HepG2 (cell line): ENCODE results near the gene C4orf36. TPM values are rescaled to one million over a fixed set of nuclear protein-coding genes. Genes with fewer than 3 reads are reported as not detected.

Experiments
- HBP1 ChIP-seq: IDR thresholded peaks from 2 replicates; pipeline ENCODE4 v1.6.1; 2016; ENCODE audit warnings: low read depth, control low read depth
- HDAC2 ChIP-seq: sonication (generic); formaldehyde crosslinking; IDR thresholded peaks from 2 replicates; pipeline ENCODE4 v1.4.0; 2020; ENCODE audit warnings: missing genetic modification reagents
- HNRNPLL ChIP-seq: fragments of 200-400 bp; formaldehyde crosslinking; IDR thresholded peaks from 2 replicates; pipeline ENCODE4 v1.6.1; 2017; ENCODE audit warnings: mild to moderate bottlenecking, low read depth, low read length; ENCODE audit not compliant: poor library complexity, severe bottlenecking
- HOXA5 ChIP-seq: sonication (generic); formaldehyde crosslinking; IDR thresholded peaks from 2 replicates; pipeline ENCODE4 v1.4.0; 2020; ENCODE audit warnings: missing genetic modification reagents
- IRF1 ChIP-seq: sonication (generic); formaldehyde crosslinking; IDR thresholded peaks from 2 replicates; pipeline ENCODE4 v1.4.0; 2020; ENCODE audit warnings: low read depth, mild to moderate bottlenecking, missing genetic modification reagents
- KAT8 ChIP-seq: IDR thresholded peaks from 2 replicates; pipeline ENCODE4 v1.6.1; 2016; ENCODE audit warnings: missing genetic modification reagents, missing compliant biosample characterization
- MED1 ChIP-seq: sonication (generic); formaldehyde crosslinking; IDR thresholded peaks from 2 replicates; pipeline ENCODE4 v1.4.0; 2020; ENCODE audit warnings: missing genetic modification reagents
- MNT ChIP-seq: fragments of 450-650 bp; IDR thresholded peaks from 2 replicates; pipeline ENCODE4 v1.6.1; 2016
- MTF2 ChIP-seq: sonication (generic); formaldehyde crosslinking; IDR thresholded peaks from 2 replicates; pipeline ENCODE4 v1.5.0; 2020; ENCODE audit warnings: missing genetic modification reagents, borderline replicate concordance
- MXI1 ChIP-seq: IDR thresholded peaks from 3 replicates; pipeline ENCODE4 v1.6.1; 2012; ENCODE audit warnings: low read depth, low read length, inconsistent platforms, borderline replicate concordance
- NKX3-1 ChIP-seq: sonication (generic); formaldehyde crosslinking; IDR thresholded peaks from 2 replicates; pipeline ENCODE4 v1.5.0; 2020; ENCODE audit warnings: missing genetic modification reagents
- PBX2 ChIP-seq: IDR thresholded peaks from 2 replicates; pipeline ENCODE4 v1.6.1; 2016; ENCODE audit warnings: control low read depth
- SNAI1 ChIP-seq: sonication (generic); formaldehyde crosslinking; IDR thresholded peaks from 2 replicates; pipeline ENCODE4 v1.5.0; 2020; ENCODE audit warnings: mild to moderate bottlenecking, missing genetic modification reagents, borderline replicate concordance
- TOE1 ChIP-seq: sonication (generic); formaldehyde crosslinking; IDR thresholded peaks from 2 replicates; pipeline ENCODE4 v1.4.0; 2020; ENCODE audit warnings: mild to moderate bottlenecking, missing genetic modification reagents
- U2AF1 ChIP-seq: fragments of 200-400 bp; formaldehyde crosslinking; optimal IDR thresholded peaks from 2 replicates; pipeline ENCODE3; 2017; ENCODE audit warnings: mild to moderate bottlenecking, low read depth, low read length
- ZFX ChIP-seq: sonication (generic); formaldehyde crosslinking; IDR thresholded peaks from 2 replicates; pipeline ENCODE4 v1.4.0; 2020; ENCODE audit warnings: mild to moderate bottlenecking, low read depth, missing genetic modification reagents, moderate library complexity
- ZNF24 ChIP-seq: fragments of 450-650 bp; IDR thresholded peaks from 2 replicates; pipeline ENCODE4 v1.6.1; 2017; ENCODE audit warnings: antibody characterized with exemption, mild to moderate bottlenecking
- ZNF329 ChIP-seq: sonication (generic); formaldehyde crosslinking; IDR thresholded peaks from 2 replicates; pipeline ENCODE4 v1.9.0; 2021; ENCODE audit warnings: low read depth, mild to moderate bottlenecking, missing genetic modification reagents
- ZNF576 ChIP-seq: sonication (generic); formaldehyde crosslinking; IDR thresholded peaks from 2 replicates; pipeline ENCODE4 v1.4.0; 2020; ENCODE audit warnings: mild to moderate bottlenecking, missing genetic modification reagents
- ZNF629 ChIP-seq: sonication (generic); formaldehyde crosslinking; conservative IDR thresholded peaks from 2 replicates; pipeline ENCODE4 v1.5.0; 2020; ENCODE audit warnings: missing genetic modification reagents
- ZNF761 ChIP-seq: sonication (generic); formaldehyde crosslinking; conservative IDR thresholded peaks from 2 replicates; pipeline ENCODE4 v1.4.0; 2020; ENCODE audit warnings: mild to moderate bottlenecking, missing genetic modification reagents
- ZNF782 ChIP-seq: sonication (generic); formaldehyde crosslinking; IDR thresholded peaks from 2 replicates; pipeline ENCODE4 v1.4.0; 2020; ENCODE audit warnings: missing genetic modification reagents, mild to moderate bottlenecking, borderline replicate concordance
- ZNF841 ChIP-seq: sonication (generic); formaldehyde crosslinking; IDR thresholded peaks from 2 replicates; pipeline ENCODE4 v1.8.1; 2023; ENCODE audit warnings: missing genetic modification reagents, borderline replicate concordance
- ZSCAN21 ChIP-seq: sonication (generic); formaldehyde crosslinking; IDR thresholded peaks from 2 replicates; pipeline ENCODE4 v1.8.0; 2022; ENCODE audit warnings: mild to moderate bottlenecking, missing genetic modification reagents, moderate library complexity, borderline replicate concordance
- ZSCAN31 ChIP-seq: sonication (generic); formaldehyde crosslinking; IDR thresholded peaks from 2 replicates; pipeline ENCODE4 v1.5.0; 2020; ENCODE audit warnings: low read depth, mild to moderate bottlenecking, missing genetic modification reagents
- polyA plus RNA-seq, 8 experiments: library from polyadenylated mRNA; depleted of rRNA in 3 of 8; stranded (reverse) in 7 of 8; unstranded in 1 of 8; fragments of >200 nt; fragmentation: Illumina TruSeq in 4 of 8; extraction: Trizol in 4 of 8; gene quantifications; 2 replicates each; pipeline versions ENCODE4 v1.2.1 to v1.2.3, GENCODE V29; 2011 to 2016; ENCODE audit warnings: low read depth in 4 of 8, missing spikeins in 1 of 8, mixed read lengths in 1 of 8; ENCODE audit not compliant: insufficient read depth in 1 of 8
- total RNA-seq, 5 experiments: library from RNA; depleted of rRNA; stranded (reverse); fragments of >200 nt; fragmentation: Illumina TruSeq; extraction: Trizol; gene quantifications; 2 replicates each; pipeline ENCODE4 v1.2.3, GENCODE V29; 2016; ENCODE audit warnings: low read depth in 1 of 5

The C4orf36 gene
- total and polyA plus RNA-seq, 2 of the 13 experiments (the other 11 are each of a cell fraction or from before 2014, with no cell fraction given): 0.63 TPM; not detected in 1

- 0 out of 2 replicates have a peak, but pooled peaks have one; percentile 29 for TF ChIP-seq HBP1
- peak; percentile 55; the same call in 1 of the 2 replicates for TF ChIP-seq HDAC2 (CRISPR knock-in tag)
- 0 out of 2 replicates have a peak, but pooled peaks have one; percentile 35 for TF ChIP-seq ZNF629 (CRISPR knock-in tag)
- TF ChIP-seq ZNF329 (CRISPR knock-in tag): peak; percentile 87
- no peak; the same call in 1 of the 2 replicates for TF ChIP-seq SNAI1 (CRISPR knock-in tag)
- no peak for TF ChIP-seq NKX3-1 (CRISPR knock-in tag)
- no peak for TF ChIP-seq PBX2 (CRISPR knock-in tag)
- TF ChIP-seq ZSCAN21 (CRISPR knock-in tag): peak; percentile 66
- TF ChIP-seq MED1 (CRISPR knock-in tag): peak; percentile 78
- peak; percentile 57; the same call in 1 of the 2 replicates for TF ChIP-seq HOXA5
- TF ChIP-seq TOE1 (CRISPR knock-in tag): no peak
- TF ChIP-seq ZNF24: no peak
- 0 out of 2 replicates have a peak, but pooled peaks have one; percentile 52 for TF ChIP-seq IRF1 (CRISPR knock-in tag)
- TF ChIP-seq ZSCAN31: peak; percentile 85; the same call in 1 of the 2 replicates
- 0 out of 2 replicates have a peak, but pooled peaks have one; percentile 9 for TF ChIP-seq MNT
- TF ChIP-seq U2AF1: no peak
- peak; percentile 78 for TF ChIP-seq ZFX (CRISPR knock-in tag)
- TF ChIP-seq KAT8 (CRISPR knock-in tag): peak; percentile 46; the same call in 1 of the 2 replicates
- TF ChIP-seq ZNF841: no peak
- TF ChIP-seq ZNF576 (CRISPR knock-in tag): peak; percentile 72; the same call in 1 of the 2 replicates
- peak; percentile 57; the same call in 1 of the 2 replicates for TF ChIP-seq MTF2 (CRISPR knock-in tag)
- TF ChIP-seq ZNF761 (CRISPR knock-in tag): 0 out of 2 replicates have a peak, but pooled peaks have one; percentile 47
- peak; percentile 96 for TF ChIP-seq ZNF782 (CRISPR knock-in tag)
- TF ChIP-seq MXI1: peak; percentile 76; the same call in 1 of the 3 replicates
- TF ChIP-seq HNRNPLL: peak; percentile 99
These were observed 42.7 kb upstream of the C4orf36 start, which contains the start of gene AFF1 (continued) for GRCh38 chr4:86934771-86935565.
